Parietal lobe (tissue), 1 donor: ENCODE data around the gene PRRX2. TPM values are rescaled to one million over a fixed set of nuclear protein-coding genes. Genes with fewer than 3 reads are reported as not detected.

Source experiments
- total RNA-seq: library from RNA; depleted of rRNA; stranded (reverse); fragments of >200 nt; gene quantifications from one replicate; pipeline ENCODE4 v1.2.3, GENCODE V29; 2014

Gene PRRX2
- total RNA-seq: not detected

DNA sequence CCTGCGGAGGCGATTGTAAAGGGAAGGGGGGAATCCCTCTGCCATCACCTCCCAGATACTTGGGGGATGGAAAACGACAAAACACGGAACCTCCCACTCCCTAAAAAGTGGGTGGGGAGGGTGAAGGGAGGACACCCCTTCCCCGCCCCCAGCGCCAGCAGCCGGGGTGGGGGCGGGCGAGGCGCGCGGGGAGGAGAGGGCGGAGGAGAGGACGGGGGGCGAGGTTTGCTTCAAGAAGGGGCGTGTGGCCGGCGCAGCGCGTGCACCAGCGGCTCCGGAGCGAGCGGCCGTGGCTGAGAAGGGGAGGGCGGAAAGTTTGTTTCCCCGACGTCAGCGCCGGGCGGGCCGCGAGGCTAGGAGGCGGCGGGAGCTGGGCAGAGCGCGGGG, at the start of gene PRRX2:
PRRX2 (plus strand) TSS at position 259 of the 387 bp plus-strand sequence. CDS start 221 bp downstream, outside the sequence.

DNA sequence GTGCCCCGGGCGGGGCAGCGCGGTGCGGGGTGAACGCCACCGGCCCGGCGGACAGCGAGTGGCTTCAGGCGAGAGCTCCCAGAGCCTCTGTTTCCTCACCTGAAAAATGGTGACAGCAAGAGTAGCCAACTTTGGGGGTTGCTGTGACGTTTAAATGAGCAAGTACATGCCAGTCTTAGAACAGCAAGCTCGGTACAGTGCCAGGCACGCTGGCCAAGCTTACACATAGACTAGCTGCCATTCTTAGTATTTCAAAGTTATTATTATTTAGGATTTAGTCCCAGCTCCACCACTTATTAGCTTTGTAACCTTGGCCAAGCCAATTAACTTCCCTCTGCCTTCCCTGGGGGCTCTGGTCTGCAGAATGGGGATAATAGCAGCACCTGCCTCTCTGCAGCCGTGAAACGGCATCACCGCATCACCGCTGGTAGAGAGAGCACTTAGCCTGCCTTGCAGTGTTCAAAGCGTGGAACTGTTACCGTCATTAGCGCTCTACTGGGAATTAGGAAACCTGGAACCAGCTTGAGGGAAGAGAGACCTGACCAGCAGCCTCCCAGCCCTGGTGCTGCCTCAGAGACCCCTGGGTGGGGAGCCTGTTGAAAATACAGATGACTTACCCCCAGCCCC, 44.7 kb upstream of the PRRX2 start, which contains the start of gene C9orf50:
C9orf50 (minus strand) TSS at position 433 of the 627 bp plus-strand sequence. CDS start 527 bp downstream, outside the sequence.

DNA sequence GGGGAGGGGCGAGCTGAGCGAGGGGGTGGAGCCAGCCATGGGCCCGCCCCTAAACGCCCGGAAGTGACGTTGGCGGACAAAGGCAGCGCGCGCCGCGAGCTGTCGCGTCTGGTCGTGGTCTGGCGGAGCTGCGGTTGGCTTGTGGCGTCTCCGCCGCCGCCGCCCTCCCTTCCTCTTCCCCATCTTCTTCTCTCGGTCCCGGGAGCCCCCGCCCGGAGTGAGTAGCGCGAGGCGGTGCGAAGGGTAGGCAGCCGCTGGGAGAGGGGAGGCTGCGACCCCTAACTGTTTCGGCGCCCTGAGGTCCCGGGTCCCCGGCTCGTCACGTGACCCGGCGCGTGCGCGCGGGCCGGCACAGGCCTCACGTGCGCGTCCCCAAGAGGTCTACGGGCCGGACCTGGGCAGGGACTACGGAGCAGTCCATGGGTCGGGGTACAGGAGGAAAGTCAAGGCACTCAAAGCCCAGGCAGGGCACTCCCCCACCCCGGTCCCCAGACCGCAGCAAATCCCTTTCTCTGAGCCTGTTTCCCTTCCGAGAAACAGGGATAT, 39.3 kb upstream of the PRRX2 start, which contains the start of gene NTMT1:
NTMT1 (plus strand) TSS at position 85 of the 546 bp plus-strand sequence. CDS start 6,541 bp downstream, outside the sequence.

DNA sequence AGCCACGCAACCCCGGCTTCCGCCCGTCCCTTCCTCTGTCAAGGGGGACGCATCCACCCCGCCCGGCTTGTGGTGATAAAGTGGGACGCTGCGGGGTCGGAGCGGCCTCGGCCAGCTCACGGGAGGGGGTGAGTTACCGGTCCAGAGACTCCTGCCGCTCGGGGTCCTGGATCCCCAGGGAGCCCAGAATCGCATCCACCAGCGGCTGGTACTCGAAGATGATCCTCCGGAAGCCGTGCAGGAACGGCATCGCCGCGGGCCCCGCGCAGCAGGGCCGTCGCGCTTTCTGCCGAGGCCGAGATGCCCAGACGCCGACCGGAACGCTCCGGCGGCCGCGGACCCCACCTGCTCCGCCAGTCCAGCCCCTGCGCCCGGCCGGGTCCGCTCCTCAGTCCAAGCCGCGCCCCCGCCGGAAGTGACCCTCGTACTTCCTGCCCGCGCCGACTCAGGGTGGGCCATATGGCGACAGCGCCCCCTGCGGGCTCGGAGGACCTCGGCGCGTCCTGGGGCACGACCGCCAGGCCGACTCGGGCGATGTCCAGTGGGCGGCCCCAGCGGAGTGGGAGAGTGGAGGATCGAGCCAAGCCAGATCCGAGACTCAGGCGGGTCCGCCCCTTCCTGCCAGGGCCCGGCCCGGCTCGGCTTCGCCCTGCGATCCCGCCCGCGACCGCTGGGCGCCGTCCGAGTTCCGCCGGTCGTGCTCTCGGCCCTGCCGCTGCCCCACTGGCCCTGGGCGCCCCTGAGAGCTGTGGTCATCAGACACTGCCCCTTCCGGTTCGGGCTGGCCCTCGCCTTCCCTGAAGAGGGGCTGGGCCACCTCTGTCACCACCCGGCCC, 23.5 kb upstream of the PRRX2 start, which contains the start of gene ASB6:
ASB6 (minus strand) TSS at position 402 of the 836 bp plus-strand sequence; CDS start at position 250, 152 bp downstream.

DNA sequence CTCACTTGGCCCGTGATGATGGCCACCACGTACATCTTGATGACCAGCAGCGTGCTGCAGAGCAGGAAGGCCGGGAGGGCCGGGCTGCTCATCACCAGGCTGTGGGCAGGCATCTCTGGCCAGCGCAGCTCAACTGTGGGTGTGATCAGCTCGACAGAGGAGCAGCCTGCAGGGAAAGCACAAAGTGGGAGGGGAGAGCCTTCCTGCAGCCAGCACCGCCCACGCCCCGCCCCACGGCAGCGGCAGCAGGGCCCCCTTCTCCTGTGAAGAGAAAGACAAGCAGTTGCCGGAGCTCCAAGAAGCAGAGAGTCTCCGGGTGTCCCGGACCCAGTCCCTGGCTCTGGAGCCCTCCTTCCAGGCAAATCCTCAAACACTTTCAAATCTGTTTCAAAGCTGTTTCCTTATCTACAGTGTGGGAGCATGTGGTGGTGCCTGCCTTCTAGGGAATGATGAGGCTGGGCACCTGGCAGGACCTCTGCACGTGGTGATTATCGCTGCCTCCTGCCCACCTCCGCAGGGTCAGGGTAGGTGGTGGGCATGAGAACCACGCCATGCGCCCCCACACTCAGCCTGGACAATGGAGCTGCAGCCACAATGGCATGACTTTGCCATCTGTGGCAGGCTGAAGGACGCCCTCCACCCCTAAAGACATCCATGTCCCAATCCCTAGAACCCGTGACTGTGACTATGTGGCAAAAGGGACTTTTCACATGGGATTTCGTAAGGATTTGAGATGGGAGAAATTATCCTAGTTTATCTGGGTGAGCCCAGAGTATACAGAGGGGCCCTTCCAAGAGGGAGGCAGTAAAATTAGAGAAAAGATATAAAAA, 87.7 kb downstream of the PRRX2 start, which contains the start of gene PTGES:
PTGES (minus strand) TSS at position 143 of the 830 bp plus-strand sequence; CDS start at position 113, 30 bp downstream.

Other genes with a start within 250 kb of the PRRX2 start
- gene C9orf50, start 44.5 kb upstream of the PRRX2 start, total RNA-seq: not detected
- 14.1 TPM for gene NTMT1, start 39.5 kb upstream of the PRRX2 start, total RNA-seq
- 15.0 TPM for gene ASB6, start 23.5 kb upstream of the PRRX2 start, total RNA-seq
- 2.5 TPM for gene PTGES, start 87.4 kb downstream of the PRRX2 start, total RNA-seq
- gene TOR1B, start 137.5 kb downstream of the PRRX2 start, total RNA-seq: 40.4 TPM
- 29.1 TPM for gene TOR1A, start 158.5 kb downstream of the PRRX2 start, total RNA-seq
- 34.4 TPM for gene C9orf78, start 169.6 kb downstream of the PRRX2 start, total RNA-seq
- gene USP20, start 169.8 kb downstream of the PRRX2 start, total RNA-seq: 18.5 TPM